SK-N-SH treated with all-trans-retinoic acid at 6 μM for 48 hours (cell line): Measurements from ENCODE around the gene SELENON.

Source experiments
- ATAC-seq: fragments of 200-7000 bp; cut with Tn5 transposase; 3 replicates; pipeline ENCODE4 v1.9.1; 2020; ENCODE audit warnings: mild to moderate bottlenecking, moderate library complexity
- ARNTL ChIP-seq: fragments of 450-650 bp; formaldehyde crosslinking; IDR thresholded peaks from 2 replicates; pipeline ENCODE4 v1.5.0; 2020; ENCODE audit warnings: low read depth, mild to moderate bottlenecking, moderate library complexity, borderline replicate concordance
- BACH2 ChIP-seq: fragments of 250-450 bp; sonication (Bioruptor Pico); IDR thresholded peaks from 2 replicates; pipeline ENCODE4 v1.9.0; 2021; ENCODE audit warnings: mild to moderate bottlenecking, borderline replicate concordance
- CSDC2 ChIP-seq: fragments of 250-450 bp; sonication (Bioruptor Pico); IDR thresholded peaks from 2 replicates; pipeline ENCODE4 v1.5.0; 2020; ENCODE audit warnings: mild to moderate bottlenecking, moderate library complexity
- ESRRG ChIP-seq: fragments of 250-450 bp; sonication (Bioruptor Pico); IDR thresholded peaks from 2 replicates; pipeline ENCODE4 v1.6.1; 2021; ENCODE audit warnings: mild to moderate bottlenecking
- ISL1 ChIP-seq: fragments of 250-450 bp; sonication (Bioruptor Pico); IDR thresholded peaks from 2 replicates; pipeline ENCODE4 v2.1.2; 2022; ENCODE audit warnings: mild to moderate bottlenecking, moderate library complexity
- OSR1 ChIP-seq: fragments of 250-450 bp; sonication (Bioruptor Pico); IDR thresholded peaks from 2 replicates; pipeline ENCODE4 v1.8.0; 2022; ENCODE audit warnings: moderate library complexity, mild to moderate bottlenecking, inconsistent platforms
- PPARA ChIP-seq: fragments of 250-450 bp; sonication (Bioruptor Pico); IDR thresholded peaks from 2 replicates; pipeline ENCODE4 v1.5.0; 2020; ENCODE audit warnings: mild to moderate bottlenecking, borderline replicate concordance
- RARB ChIP-seq: fragments of 250-450 bp; sonication (Bioruptor Pico); IDR thresholded peaks from 2 replicates; pipeline ENCODE4 v1.8.0; 2021; ENCODE audit warnings: mild to moderate bottlenecking, moderate library complexity
- SNAI2 ChIP-seq: fragments of 250-450 bp; sonication (Bioruptor Pico); IDR thresholded peaks from 2 replicates; pipeline ENCODE4 v1.5.0; 2020; ENCODE audit warnings: mild to moderate bottlenecking, moderate library complexity
- TCF4 ChIP-seq: fragments of 250-450 bp; sonication (Bioruptor Pico); IDR thresholded peaks from 2 replicates; pipeline ENCODE4 v1.8.0; 2021; ENCODE audit warnings: mild to moderate bottlenecking, moderate library complexity, borderline replicate concordance
- TOX ChIP-seq: fragments of 250-450 bp; sonication (Bioruptor Pico); IDR thresholded peaks from 2 replicates; pipeline ENCODE4 v1.8.0; 2021; ENCODE audit warnings: mild to moderate bottlenecking, moderate library complexity, borderline replicate concordance
- ZFP3 ChIP-seq: fragments of 250-450 bp; sonication (Bioruptor Pico); IDR thresholded peaks from 2 replicates; pipeline ENCODE4 v1.5.0; 2020; ENCODE audit warnings: mild to moderate bottlenecking, moderate library complexity
- ZFP30 ChIP-seq: fragments of 450-650 bp; formaldehyde crosslinking; IDR thresholded peaks from 2 replicates; pipeline ENCODE4 v1.5.0; 2022; ENCODE audit warnings: mild to moderate bottlenecking, moderate library complexity
- ZNF565 ChIP-seq: fragments of 450-650 bp; formaldehyde crosslinking; conservative IDR thresholded peaks from 2 replicates; pipeline ENCODE4 v1.5.0; 2020; ENCODE audit warnings: low read depth, mild to moderate bottlenecking, moderate library complexity
- ZNF70 ChIP-seq: fragments of 450-650 bp; formaldehyde crosslinking; IDR thresholded peaks from 2 replicates; pipeline ENCODE4 v1.5.0; 2020; ENCODE audit warnings: mild to moderate bottlenecking, moderate library complexity
- TF ChIP-seq, protein P1 (sequence below): fragments of 250-450 bp; sonication (Bioruptor Pico); IDR thresholded peaks from 2 replicates; pipeline ENCODE4 v1.8.0; 2021; ENCODE audit warnings: low read depth, mild to moderate bottlenecking, moderate library complexity, borderline replicate concordance
- TF ChIP-seq, protein P2 (sequence below): fragments of 250-450 bp; sonication (Bioruptor Pico); IDR thresholded peaks from 2 replicates; pipeline ENCODE4 v1.5.1; 2021; ENCODE audit warnings: mild to moderate bottlenecking, moderate library complexity
- TF ChIP-seq, protein P3 (sequence below): fragments of 250-450 bp; sonication (Bioruptor Pico); IDR thresholded peaks from 2 replicates; pipeline ENCODE4 v1.5.0; 2020; ENCODE audit warnings: mild to moderate bottlenecking, moderate library complexity
- TF ChIP-seq, protein P4 (sequence below): fragments of 250-450 bp; sonication (Bioruptor Pico); IDR thresholded peaks from 2 replicates; pipeline ENCODE4 v1.8.0; 2020; ENCODE audit warnings: mild to moderate bottlenecking, moderate library complexity, borderline replicate concordance
- TF ChIP-seq, protein P5 (sequence below): fragments of 250-450 bp; sonication (Bioruptor Pico); IDR thresholded peaks from 2 replicates; pipeline ENCODE4 v1.5.1; 2020; ENCODE audit warnings: low read depth, mild to moderate bottlenecking, moderate library complexity

The SELENON gene, protein sequence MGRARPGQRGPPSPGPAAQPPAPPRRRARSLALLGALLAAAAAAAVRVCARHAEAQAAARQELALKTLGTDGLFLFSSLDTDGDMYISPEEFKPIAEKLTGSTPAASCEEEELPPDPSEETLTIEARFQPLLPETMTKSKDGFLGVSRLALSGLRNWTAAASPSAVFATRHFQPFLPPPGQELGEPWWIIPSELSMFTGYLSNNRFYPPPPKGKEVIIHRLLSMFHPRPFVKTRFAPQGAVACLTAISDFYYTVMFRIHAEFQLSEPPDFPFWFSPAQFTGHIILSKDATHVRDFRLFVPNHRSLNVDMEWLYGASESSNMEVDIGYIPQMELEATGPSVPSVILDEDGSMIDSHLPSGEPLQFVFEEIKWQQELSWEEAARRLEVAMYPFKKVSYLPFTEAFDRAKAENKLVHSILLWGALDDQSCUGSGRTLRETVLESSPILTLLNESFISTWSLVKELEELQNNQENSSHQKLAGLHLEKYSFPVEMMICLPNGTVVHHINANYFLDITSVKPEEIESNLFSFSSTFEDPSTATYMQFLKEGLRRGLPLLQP

GRCh38 chr1:25799935-25800702 lies at the start of gene SELENON:
Gene SELENON, plus strand, starts transcription at chr1:25800193. Its CDS starts 38 bp downstream, at chr1:25800231.
- no peak for TF ChIP-seq RARB (CRISPR knock-in tag)
- TF ChIP-seq, protein P1, sequence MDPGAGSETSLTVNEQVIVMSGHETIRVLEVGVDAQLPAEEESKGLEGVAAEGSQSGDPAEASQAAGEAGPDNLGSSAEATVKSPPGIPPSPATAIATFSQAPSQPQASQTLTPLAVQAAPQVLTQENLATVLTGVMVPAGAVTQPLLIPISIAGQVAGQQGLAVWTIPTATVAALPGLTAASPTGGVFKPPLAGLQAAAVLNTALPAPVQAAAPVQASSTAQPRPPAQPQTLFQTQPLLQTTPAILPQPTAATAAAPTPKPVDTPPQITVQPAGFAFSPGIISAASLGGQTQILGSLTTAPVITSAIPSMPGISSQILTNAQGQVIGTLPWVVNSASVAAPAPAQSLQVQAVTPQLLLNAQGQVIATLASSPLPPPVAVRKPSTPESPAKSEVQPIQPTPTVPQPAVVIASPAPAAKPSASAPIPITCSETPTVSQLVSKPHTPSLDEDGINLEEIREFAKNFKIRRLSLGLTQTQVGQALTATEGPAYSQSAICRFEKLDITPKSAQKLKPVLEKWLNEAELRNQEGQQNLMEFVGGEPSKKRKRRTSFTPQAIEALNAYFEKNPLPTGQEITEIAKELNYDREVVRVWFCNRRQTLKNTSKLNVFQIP (CRISPR knock-in tag): no peak
- TF ChIP-seq ISL1 (CRISPR knock-in tag): no peak
- TF ChIP-seq, protein P2, sequence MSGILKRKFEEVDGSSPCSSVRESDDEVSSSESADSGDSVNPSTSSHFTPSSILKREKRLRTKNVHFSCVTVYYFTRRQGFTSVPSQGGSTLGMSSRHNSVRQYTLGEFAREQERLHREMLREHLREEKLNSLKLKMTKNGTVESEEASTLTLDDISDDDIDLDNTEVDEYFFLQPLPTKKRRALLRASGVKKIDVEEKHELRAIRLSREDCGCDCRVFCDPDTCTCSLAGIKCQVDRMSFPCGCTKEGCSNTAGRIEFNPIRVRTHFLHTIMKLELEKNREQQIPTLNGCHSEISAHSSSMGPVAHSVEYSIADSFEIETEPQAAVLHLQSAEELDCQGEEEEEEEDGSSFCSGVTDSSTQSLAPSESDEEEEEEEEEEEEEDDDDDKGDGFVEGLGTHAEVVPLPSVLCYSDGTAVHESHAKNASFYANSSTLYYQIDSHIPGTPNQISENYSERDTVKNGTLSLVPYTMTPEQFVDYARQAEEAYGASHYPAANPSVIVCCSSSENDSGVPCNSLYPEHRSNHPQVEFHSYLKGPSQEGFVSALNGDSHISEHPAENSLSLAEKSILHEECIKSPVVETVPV (CRISPR knock-in tag): no peak
- no peak for TF ChIP-seq ESRRG
- TF ChIP-seq CSDC2: no peak
- no peak for TF ChIP-seq TCF4 (CRISPR knock-in tag)
- no peak for TF ChIP-seq TOX (CRISPR knock-in tag)
- TF ChIP-seq PPARA (CRISPR knock-in tag): no peak
- no peak for TF ChIP-seq ZNF565 (CRISPR knock-in tag)
- no peak for TF ChIP-seq ZNF70
- TF ChIP-seq SNAI2 (CRISPR knock-in tag): no peak
- TF ChIP-seq OSR1: no peak
- TF ChIP-seq, protein P3, sequence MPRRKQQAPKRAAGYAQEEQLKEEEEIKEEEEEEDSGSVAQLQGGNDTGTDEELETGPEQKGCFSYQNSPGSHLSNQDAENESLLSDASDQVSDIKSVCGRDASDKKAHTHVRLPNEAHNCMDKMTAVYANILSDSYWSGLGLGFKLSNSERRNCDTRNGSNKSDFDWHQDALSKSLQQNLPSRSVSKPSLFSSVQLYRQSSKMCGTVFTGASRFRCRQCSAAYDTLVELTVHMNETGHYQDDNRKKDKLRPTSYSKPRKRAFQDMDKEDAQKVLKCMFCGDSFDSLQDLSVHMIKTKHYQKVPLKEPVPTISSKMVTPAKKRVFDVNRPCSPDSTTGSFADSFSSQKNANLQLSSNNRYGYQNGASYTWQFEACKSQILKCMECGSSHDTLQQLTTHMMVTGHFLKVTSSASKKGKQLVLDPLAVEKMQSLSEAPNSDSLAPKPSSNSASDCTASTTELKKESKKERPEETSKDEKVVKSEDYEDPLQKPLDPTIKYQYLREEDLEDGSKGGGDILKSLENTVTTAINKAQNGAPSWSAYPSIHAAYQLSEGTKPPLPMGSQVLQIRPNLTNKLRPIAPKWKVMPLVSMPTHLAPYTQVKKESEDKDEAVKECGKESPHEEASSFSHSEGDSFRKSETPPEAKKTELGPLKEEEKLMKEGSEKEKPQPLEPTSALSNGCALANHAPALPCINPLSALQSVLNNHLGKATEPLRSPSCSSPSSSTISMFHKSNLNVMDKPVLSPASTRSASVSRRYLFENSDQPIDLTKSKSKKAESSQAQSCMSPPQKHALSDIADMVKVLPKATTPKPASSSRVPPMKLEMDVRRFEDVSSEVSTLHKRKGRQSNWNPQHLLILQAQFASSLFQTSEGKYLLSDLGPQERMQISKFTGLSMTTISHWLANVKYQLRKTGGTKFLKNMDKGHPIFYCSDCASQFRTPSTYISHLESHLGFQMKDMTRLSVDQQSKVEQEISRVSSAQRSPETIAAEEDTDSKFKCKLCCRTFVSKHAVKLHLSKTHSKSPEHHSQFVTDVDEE (CRISPR knock-in tag): no peak
- peak; percentile 68 for ATAC-seq

DNA sequence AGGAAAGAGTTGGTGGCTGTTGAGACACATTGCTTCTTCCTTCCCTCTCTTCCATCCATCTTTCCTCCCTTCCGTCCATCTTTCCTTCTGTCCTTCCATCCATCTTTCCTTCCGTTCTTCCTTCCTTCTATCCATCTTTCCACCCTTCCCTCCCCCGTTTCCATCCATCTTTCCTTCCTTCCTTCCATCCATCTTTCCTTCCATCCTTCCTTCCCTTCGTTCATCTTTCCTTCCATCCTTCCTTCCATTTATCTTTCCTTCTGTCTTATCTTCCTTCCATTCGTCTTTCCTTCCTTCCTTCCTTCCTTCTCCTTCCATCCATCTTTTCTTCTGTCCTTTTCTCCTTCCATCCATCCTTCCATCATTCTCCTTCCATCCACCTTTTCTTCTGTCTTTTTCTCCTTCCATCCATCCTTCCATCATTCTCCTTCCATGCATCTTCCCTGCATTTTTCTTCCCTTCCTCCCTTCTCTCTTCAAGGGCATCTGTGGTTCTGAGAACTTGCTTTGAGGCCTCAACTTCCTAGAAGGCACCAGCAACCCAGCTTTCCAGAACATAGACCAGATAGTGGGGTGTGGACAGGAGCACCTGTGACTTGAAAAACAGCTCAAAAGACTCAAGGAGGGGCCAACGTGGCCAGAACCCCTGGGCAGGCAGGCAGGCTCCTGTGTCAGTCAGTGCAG lies 48.9 kb upstream of the SELENON start:
- TF ChIP-seq OSR1 (no peak), ARNTL (no peak), ZFP3 (CRISPR knock-in tag) (no peak), BACH2 (no peak)
- TF ChIP-seq, protein P4, sequence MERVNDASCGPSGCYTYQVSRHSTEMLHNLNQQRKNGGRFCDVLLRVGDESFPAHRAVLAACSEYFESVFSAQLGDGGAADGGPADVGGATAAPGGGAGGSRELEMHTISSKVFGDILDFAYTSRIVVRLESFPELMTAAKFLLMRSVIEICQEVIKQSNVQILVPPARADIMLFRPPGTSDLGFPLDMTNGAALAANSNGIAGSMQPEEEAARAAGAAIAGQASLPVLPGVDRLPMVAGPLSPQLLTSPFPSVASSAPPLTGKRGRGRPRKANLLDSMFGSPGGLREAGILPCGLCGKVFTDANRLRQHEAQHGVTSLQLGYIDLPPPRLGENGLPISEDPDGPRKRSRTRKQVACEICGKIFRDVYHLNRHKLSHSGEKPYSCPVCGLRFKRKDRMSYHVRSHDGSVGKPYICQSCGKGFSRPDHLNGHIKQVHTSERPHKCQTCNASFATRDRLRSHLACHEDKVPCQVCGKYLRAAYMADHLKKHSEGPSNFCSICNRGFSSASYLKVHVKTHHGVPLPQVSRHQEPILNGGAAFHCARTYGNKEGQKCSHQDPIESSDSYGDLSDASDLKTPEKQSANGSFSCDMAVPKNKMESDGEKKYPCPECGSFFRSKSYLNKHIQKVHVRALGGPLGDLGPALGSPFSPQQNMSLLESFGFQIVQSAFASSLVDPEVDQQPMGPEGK: no peak
- ATAC-seq: no peak

DNA sequence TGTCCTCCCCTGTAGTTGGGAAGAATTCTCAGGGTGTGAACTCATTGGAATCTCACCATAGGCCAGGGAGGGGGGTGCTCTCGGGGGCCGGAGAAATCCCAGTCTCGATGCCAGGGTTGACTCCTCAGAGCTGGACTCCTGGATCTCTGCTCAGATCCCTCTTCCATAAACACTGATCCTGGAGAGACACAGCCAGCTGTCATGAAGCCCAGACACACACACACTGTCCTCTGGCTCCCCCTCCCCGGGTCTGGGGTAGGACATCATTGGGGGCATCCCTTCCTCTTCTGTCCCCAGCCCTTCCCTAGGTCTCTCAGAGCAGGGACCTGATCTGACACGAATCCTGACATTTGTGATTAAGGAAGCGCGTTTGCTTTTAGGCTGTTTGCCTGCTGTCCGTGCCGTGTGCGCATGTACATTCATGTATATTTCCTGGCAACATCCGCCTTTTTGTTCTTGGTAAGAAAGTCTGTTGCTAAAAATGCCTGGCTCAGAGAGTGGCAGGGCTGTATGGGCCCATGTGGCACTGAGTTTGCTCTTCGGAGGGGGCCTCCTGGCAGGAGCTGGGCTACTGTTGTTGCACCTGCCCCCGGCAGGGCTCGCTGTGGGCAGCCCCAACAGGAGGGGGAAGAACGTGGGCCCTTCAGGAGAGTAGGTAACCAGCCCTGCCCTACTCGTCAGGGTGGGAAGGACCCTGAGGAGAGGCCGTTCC lies 45.4 kb upstream of the SELENON start:
- ATAC-seq: no peak
- TF ChIP-seq ARNTL (no peak), ZFP3 (CRISPR knock-in tag) (no peak), TCF4 (CRISPR knock-in tag) (no peak), SNAI2 (CRISPR knock-in tag) (no peak), CSDC2 (no peak), RARB (CRISPR knock-in tag) (no peak), TOX (CRISPR knock-in tag) (no peak), ZFP30 (no peak)
- TF ChIP-seq, protein P2 (CRISPR knock-in tag): no peak
- TF ChIP-seq, protein P4: no peak
- TF ChIP-seq, protein P5, sequence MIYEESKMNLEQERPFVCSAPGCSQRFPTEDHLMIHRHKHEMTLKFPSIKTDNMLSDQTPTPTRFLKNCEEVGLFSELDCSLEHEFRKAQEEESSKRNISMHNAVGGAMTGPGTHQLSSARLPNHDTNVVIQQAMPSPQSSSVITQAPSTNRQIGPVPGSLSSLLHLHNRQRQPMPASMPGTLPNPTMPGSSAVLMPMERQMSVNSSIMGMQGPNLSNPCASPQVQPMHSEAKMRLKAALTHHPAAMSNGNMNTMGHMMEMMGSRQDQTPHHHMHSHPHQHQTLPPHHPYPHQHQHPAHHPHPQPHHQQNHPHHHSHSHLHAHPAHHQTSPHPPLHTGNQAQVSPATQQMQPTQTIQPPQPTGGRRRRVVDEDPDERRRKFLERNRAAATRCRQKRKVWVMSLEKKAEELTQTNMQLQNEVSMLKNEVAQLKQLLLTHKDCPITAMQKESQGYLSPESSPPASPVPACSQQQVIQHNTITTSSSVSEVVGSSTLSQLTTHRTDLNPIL (CRISPR knock-in tag): no peak
